ENCODE results near the gene TBC1D14.

The TBC1D14 gene

GRCh38 chr4:6938237-6938636 is 28.6 kb downstream of the TBC1D14 start:
- TF ChIP-seq ZNF565 (CRISPR knock-in tag; conservative IDR thresholded peaks at IDR 0.05; ENCODE audit: low read depth) = no peak
- TF ChIP-seq ARNTL (CRISPR knock-in tag; IDR thresholded peaks at IDR 0.05; ENCODE audit: borderline replicate concordance, low read depth) = no peak
- no peak for TF ChIP-seq TCF4 (CRISPR knock-in tag; IDR thresholded peaks at IDR 0.05; ENCODE audit: borderline replicate concordance)
- no peak for TF ChIP-seq CREB5 (CRISPR knock-in tag; IDR thresholded peaks at IDR 0.05; ENCODE audit: low read depth)
- no peak for TF ChIP-seq ZFP30 (CRISPR knock-in tag; IDR thresholded peaks at IDR 0.05)
- no peak for TF ChIP-seq PPARA (CRISPR knock-in tag; IDR thresholded peaks at IDR 0.05; ENCODE audit: borderline replicate concordance)
- TF ChIP-seq OSR1 (CRISPR knock-in tag; IDR thresholded peaks at IDR 0.05) = no peak
- no peak for TF ChIP-seq PATZ1 (CRISPR knock-in tag; IDR thresholded peaks at IDR 0.05; ENCODE audit: borderline replicate concordance)
- no peak for TF ChIP-seq SNAI2 (CRISPR knock-in tag; IDR thresholded peaks at IDR 0.05)
- TF ChIP-seq TOX (CRISPR knock-in tag; IDR thresholded peaks at IDR 0.05; ENCODE audit: borderline replicate concordance) = no peak
- TF ChIP-seq CSRNP3 (CRISPR knock-in tag; IDR thresholded peaks at IDR 0.05) = no peak
- no peak for TF ChIP-seq GLIS3 (CRISPR knock-in tag; IDR thresholded peaks at IDR 0.05)
- no peak for TF ChIP-seq ESRRG (CRISPR knock-in tag; IDR thresholded peaks at IDR 0.05)
- no peak for TF ChIP-seq BACH2 (CRISPR knock-in tag; IDR thresholded peaks at IDR 0.05; ENCODE audit: borderline replicate concordance)
- no peak for TF ChIP-seq ZNF8 (CRISPR knock-in tag; IDR thresholded peaks at IDR 0.05)
- TF ChIP-seq ZC3H10 (CRISPR knock-in tag; IDR thresholded peaks at IDR 0.05) = no peak
- TF ChIP-seq ISL1 (CRISPR knock-in tag; IDR thresholded peaks at IDR 0.05) = no peak
- no peak for TF ChIP-seq RARB (CRISPR knock-in tag; IDR thresholded peaks at IDR 0.05)

GRCh38 chr4:6938647-6939271 is 29.1 kb downstream of the TBC1D14 start:
- ATAC-seq = no peak
- TF ChIP-seq ZNF8 (CRISPR knock-in tag; IDR thresholded peaks at IDR 0.05) (no peak), ZFP3 (CRISPR knock-in tag; IDR thresholded peaks at IDR 0.05) (no peak), OSR1 (CRISPR knock-in tag; IDR thresholded peaks at IDR 0.05) (no peak), ISL1 (CRISPR knock-in tag; IDR thresholded peaks at IDR 0.05) (no peak), ZNF70 (CRISPR knock-in tag; IDR thresholded peaks at IDR 0.05) (no peak), TSHZ2 (CRISPR knock-in tag; IDR thresholded peaks at IDR 0.05) (no peak), GLIS3 (CRISPR knock-in tag; IDR thresholded peaks at IDR 0.05) (no peak), ESRRG (CRISPR knock-in tag; IDR thresholded peaks at IDR 0.05) (no peak), ZNF565 (CRISPR knock-in tag; conservative IDR thresholded peaks at IDR 0.05; ENCODE audit: low read depth) (no peak), BACH2 (CRISPR knock-in tag; IDR thresholded peaks at IDR 0.05; ENCODE audit: borderline replicate concordance) (no peak), CREB5 (CRISPR knock-in tag; IDR thresholded peaks at IDR 0.05; ENCODE audit: low read depth) (no peak)

More at GRCh38 chr4:6938237-6938636, 28.6 kb downstream of the TBC1D14 start:
- no peak for ATAC-seq
